HuH-7 (cell line): ENCODE results near the gene NIM1K.
"Not testable (repeated sequence)": the region's sequence is repeated elsewhere in the genome, so short reads cannot be mapped to it uniquely, and the experiment has no call there.

Source experiments
- DNase-seq: peaks from one replicate; pipeline ENCODE4 v3.0.0; 2011; ENCODE audit warnings: low spot score

Gene NIM1K

GRCh38 chr5:43190755-43191603 is 1.0 kb upstream of the NIM1K start:
- no peak for DNase-seq

DNA sequence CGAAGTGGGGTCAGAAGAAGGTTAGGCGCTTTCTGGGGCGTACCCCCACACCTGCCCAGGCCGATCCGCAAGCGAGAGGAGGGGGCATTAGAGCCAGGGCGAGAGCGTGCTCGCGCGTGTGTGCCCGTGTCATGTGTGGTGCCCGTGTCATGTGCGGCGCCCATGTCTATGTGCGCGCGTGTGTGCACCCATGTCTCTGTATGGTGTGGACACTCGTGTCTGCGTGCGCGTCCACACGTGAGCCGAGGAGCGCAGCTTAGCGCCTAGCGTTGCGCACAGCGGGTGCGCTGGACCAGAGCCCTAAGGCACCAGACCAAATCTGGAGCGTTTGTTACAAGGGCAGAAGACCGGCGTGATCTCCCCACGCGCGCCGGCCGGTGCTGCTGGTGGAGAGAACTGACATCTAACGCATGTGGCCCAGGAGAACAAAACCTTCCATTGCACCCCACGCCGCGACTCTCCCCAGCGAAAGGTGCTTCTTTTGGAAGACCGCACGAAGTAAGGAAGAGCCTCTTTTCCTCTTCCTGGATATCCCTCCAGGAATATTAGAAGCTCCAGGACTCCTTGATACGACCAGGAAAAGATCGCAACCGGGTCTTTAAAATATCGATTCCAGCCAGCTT is 644 bp downstream of the NIM1K start:
- DNase-seq, result no peak

DNA sequence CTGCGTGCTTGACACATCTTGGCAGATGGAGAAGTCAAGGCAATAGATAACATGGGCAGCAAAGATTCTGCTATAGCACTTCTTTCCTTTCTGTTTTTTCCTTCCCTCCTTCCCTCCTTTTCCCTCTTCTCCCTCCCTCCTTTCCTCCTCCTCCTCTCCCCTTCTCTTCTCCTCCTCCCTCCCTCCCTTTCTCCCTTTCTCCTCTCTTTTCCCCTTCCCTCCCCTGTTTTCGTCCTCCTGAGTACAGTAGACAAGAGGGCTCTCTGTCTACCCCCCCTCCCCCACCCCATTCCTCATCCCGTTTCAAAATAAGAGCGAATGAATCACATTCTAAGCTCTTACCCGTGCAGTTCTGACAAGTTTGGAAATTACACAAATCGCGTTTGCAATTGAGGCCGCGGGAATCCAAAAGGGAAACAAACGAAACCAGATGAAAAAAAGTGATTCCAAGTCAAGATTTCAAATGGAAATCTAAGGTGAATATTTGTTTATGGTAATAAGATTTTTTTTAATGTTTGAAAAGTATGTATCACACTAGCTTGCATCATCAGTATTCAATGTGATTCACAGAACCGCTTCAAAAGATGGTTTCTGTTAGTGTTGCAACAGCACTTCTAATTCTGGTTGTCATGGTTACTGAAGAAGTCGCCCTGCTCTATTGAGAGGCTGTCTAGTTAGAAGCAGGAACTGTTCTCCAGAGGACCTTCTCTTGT is 1.3 kb downstream of the NIM1K start:
- peak; percentile 77 for DNase-seq

GRCh38 chr5:43193894-43194265 is 1.9 kb downstream of the NIM1K start:
- no peak for DNase-seq

DNA sequence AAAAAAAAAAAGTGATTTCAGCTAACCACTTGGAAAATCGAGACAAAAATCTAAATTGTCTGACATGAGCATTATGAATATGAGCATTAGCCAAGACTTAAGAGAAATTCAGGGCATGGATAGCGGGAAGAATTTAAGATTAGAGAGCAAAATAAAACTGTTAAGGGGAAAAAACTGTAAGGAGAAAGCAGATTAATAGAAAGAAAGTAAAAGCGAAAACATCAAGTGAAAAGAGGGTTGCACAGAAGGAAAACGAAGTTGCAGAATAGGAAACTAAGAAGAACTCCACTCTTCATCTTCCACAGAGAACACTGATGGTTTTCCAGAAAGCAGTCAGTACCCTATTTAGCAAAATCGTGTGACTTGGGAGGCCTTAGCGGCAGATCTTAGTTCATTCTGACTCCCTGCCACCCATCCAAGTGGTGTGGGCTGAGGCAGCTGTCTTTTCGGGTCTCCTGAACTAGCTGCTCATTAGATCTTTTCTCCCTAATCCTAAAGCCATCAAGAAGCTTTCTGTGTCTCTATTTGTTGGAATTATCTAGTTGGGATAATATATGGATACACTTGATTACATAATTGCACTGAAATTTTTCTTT is 3.7 kb downstream of the NIM1K start:
- DNase-seq, result no peak

DNA sequence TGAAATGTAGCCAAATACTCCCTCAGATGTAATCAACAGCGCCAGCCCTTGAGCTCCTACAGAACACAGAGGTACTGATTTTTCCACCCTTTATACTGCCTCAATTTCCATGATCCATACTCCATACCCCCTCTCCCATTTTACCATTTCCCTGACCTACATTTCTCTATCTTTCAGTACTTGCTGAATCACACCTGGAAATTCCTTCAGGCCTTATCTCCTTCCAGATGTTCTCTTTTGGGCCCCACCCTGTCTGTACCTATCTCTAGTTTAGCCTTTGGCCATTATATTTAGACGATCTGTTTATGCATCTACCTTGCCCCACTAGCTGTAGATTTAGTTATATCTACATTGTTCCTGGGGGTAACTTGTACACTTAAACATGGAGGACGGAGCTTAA is 5.5 kb downstream of the NIM1K start:
- DNase-seq, result no peak

DNA sequence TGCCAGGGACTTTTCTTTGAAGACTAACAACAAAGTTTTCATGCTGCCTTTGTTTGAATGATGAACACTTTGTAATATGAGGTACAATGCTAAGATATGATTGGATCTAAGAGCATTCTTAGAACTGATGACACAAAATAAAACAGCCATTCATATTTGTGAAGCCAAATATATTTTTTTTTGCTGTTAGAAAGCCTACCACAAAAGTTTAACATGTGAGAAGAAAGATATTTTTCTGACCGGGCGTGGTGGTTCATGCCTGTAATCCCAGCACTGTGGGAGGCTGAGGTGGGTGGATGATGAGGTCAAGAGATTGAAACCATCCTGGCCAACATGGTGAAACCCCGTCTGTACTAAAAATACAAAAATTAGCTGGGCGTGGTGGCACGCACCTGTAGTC is 9.4 kb downstream of the NIM1K start:
- DNase-seq, result not testable (repeated sequence)

GRCh38 chr5:43202380-43202779 is 10.4 kb downstream of the NIM1K start:
- DNase-seq, result no peak

- DNase-seq, result no peak
These were observed 11.3 kb downstream of the NIM1K start for GRCh38 chr5:43203373-43203772.

- DNase-seq, result no peak
These were observed 12.9 kb downstream of the NIM1K start for GRCh38 chr5:43204958-43205357.

GRCh38 chr5:43207601-43208000 is 15.6 kb downstream of the NIM1K start:
- no peak for DNase-seq

GRCh38 chr5:43208658-43209057 is 16.6 kb downstream of the NIM1K start:
- no peak for DNase-seq

GRCh38 chr5:43209060-43209459 is 17.0 kb downstream of the NIM1K start:
- no peak for DNase-seq

- DNase-seq, result no peak
These were observed 17.8 kb downstream of the NIM1K start for GRCh38 chr5:43209833-43210232.

DNA sequence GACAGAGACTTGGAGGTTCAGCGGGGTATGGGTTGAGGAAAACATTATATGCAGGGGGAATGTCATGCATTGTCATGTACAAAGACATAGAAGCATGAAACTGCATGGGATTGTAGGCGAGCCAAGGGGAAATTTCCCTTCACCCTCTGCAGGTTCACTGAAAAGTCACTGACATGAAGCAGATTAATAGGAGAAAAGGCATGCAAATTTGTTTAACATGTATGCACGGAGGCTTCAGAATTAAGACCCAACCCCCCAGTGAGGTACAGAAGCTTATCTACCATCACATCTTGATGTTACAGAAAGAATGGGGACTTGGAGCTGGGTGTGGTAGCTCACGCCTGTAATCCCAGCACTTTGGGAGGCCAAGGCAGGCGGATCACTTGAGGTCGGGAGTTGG is 18.5 kb downstream of the NIM1K start:
- DNase-seq, result no peak

- no peak for DNase-seq
These were observed 21.9 kb downstream of the NIM1K start for GRCh38 chr5:43213951-43214350.

DNA sequence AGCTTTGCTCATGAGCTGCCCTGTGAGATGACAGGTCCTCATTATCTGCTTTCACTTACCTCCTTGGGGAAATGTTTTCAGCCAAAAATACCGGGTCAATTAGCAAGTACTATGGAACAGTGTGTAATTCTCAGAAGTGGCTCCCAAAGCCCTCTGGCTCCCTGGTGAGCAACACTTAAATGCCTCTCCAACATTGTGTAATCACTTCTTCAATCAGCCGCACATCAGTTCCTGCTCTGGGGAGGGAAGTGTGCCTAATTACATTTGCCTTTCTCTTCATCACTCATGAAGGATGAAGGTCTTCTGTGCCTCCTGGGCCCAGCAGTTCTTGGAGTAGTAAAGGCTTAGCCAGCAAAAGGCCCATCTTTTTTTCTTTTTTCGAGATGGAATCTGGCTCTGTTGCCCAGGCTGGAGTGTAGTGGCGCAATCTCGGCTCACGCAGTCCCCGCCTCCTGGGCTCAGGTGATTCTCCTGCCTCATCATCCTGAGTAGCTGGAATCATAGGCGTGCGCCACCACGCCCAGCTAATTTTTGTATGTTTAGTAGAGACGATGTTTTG is 23.1 kb downstream of the NIM1K start:
- DNase-seq, result no peak

GRCh38 chr5:43216941-43217340 is 24.9 kb downstream of the NIM1K start:
- no peak for DNase-seq

- DNase-seq, result no peak
These were observed 27.1 kb downstream of the NIM1K start for GRCh38 chr5:43219120-43219519.

DNA sequence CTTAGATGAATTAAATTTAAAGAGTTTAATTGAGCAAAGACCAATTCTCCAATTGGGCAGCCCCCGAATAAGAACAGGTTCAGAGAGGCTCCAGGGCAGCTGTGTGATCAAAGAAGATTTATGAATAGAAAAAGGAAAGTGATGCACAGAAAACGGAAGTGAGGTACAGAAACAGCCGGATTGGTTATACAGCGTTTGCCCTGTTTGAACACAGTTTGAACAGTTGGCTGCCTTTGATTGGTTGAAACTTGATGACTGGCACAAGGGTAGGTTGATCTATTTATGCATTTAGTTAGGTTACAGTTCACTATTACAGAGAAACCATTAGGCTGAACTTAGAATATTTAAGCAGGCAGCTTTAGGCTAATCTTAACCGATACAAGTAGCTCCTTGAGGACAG is 29.5 kb downstream of the NIM1K start:
- DNase-seq, result no peak

DNA sequence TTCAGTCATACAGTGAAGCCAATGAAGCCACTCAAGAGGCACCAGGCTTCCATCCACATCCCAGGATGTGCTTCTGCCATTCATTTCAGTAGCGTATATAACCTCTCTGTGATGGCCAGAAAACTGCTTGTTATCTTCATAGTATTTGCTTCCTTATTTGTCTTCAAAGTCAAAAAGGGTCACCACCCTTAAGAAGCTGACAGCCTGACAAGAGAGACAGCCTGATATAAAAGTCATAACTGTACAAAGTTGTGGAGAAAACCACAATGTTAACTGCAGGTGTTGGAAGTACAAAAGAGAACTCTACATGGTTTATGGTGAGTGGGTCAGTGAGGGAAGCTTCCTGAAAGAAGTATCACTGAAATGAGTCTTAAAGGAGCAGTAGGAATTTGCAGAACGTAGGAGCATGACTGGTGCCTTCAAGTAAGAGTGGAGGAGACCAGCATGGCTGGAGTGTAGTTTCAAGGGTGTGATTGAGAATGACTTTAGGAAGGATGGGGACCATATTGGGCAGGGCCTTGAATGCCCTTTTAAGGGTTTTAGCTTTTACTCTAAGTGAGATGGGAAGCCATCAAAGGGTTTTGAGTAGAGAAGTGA is 33.7 kb downstream of the NIM1K start:
- DNase-seq, result no peak

DNA sequence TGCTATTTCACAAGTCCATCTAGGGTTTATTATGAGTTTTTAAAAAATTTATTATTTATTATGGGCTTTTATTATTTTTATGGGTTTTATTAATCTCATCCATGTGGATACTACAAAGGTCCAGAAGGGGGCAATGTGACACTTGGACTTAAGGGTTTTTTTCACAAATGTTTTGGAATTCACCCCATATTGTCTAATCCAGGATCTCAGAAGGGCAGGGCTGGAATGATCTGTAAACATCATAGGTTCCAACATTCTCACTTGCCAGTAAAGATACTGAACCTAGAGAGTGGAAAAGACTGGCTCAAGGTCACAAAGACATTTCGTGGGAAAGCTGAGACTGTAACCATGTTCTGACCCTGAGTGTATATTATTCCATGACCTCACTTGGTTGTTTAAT is 35.6 kb downstream of the NIM1K start:
- peak; percentile 43 for DNase-seq
